Hepatic stellate cell (primary cell): ENCODE data around the gene PROKR1.
A peak's percentile ranks its signal among the peaks of the same experiment; 100 is the strongest.
"Not testable (repeated sequence)": the region's sequence is repeated elsewhere in the genome, so short reads cannot be mapped to it uniquely, and the experiment has no call there.

ENCODE experiments used
- DNase-seq: peaks from one replicate; pipeline ENCODE4 v3.0.0; 2011; ENCODE audit warnings: low spot score

PROKR1 gene

GRCh38 chr2:68643011-68643873, at the start of gene PROKR1:
Gene PROKR1 (plus strand): TSS chr2:68643579. CDS start chr2:68645822, 2,243 bp downstream.
- peak; percentile 20 for DNase-seq

- DNase-seq: no peak
These were observed 49.3 kb upstream of the PROKR1 start for GRCh38 chr2:68594041-68594440.

GRCh38 chr2:68594674-68595492, 48.5 kb upstream of the PROKR1 start:
- DNase-seq: peak; percentile 17

GRCh38 chr2:68595493-68595785, 47.9 kb upstream of the PROKR1 start:
- DNase-seq: not testable (repeated sequence)

GRCh38 chr2:68600495-68600894, 42.9 kb upstream of the PROKR1 start:
- DNase-seq: not testable (repeated sequence)

- no peak for DNase-seq
These were observed 40.3 kb upstream of the PROKR1 start for GRCh38 chr2:68603059-68603458.

- no peak for DNase-seq
These were observed 39.3 kb upstream of the PROKR1 start for GRCh38 chr2:68604077-68604476.

GRCh38 chr2:68605939-68606338, 37.4 kb upstream of the PROKR1 start:
- DNase-seq: no peak

GRCh38 chr2:68606759-68607158, 36.6 kb upstream of the PROKR1 start:
- no peak for DNase-seq

- DNase-seq: no peak
These were observed 35.5 kb upstream of the PROKR1 start for GRCh38 chr2:68607837-68608236.

GRCh38 chr2:68612765-68613519, 30.4 kb upstream of the PROKR1 start:
- DNase-seq: no peak

- DNase-seq: no peak
These were observed 22.6 kb upstream of the PROKR1 start for GRCh38 chr2:68620772-68621171.

- DNase-seq: no peak
These were observed 19.6 kb upstream of the PROKR1 start for GRCh38 chr2:68623820-68624219.

GRCh38 chr2:68627615-68628014, 15.8 kb upstream of the PROKR1 start:
- DNase-seq: no peak

GRCh38 chr2:68632021-68632420, 11.4 kb upstream of the PROKR1 start:
- no peak for DNase-seq

GRCh38 chr2:68637047-68637446, 6.3 kb upstream of the PROKR1 start:
- DNase-seq: no peak

GRCh38 chr2:68643874-68644485, 601 bp downstream of the PROKR1 start:
- DNase-seq: no peak

GRCh38 chr2:68645523-68645922, 2.1 kb downstream of the PROKR1 start:
- DNase-seq: no peak

- DNase-seq: no peak
These were observed 2.9 kb downstream of the PROKR1 start for GRCh38 chr2:68646303-68646702.

- DNase-seq: no peak
These were observed 7.3 kb downstream of the PROKR1 start for GRCh38 chr2:68650645-68651044.

- DNase-seq: no peak
These were observed 9.7 kb downstream of the PROKR1 start for GRCh38 chr2:68653034-68653433.

GRCh38 chr2:68653538-68653982, 10.2 kb downstream of the PROKR1 start:
- peak; percentile 43 for DNase-seq
